K562 (cell line): ENCODE measurements around the gene NFATC2. TPM values are rescaled to one million over a fixed set of nuclear protein-coding genes. Genes with fewer than 3 reads are reported as not detected.

Experiments used
- ATAC-seq: fragments of 200-7000 bp; cut with Tn5 transposase; 3 replicates; pipeline ENCODE4 v1.9.1; 2020; ENCODE audit warnings: moderate library complexity
- BruUV-seq: library from RNA; stranded (reverse); fragments of 400-500 nt; replicated peaks from 2 replicates; lab custom pipeline; 2021; lab: Mats Ljungman, UMichigan
- CTCF ChIA-PET: fragments of 300-600 bp; formaldehyde crosslinking; extraction: SDS; loops from one replicate; lab custom pipeline; 2021; ENCODE audit warnings: low intra/inter-chr PET ratio; lab: Yijun Ruan, JAX
- POLR2A ChIA-PET: fragments of 300-600, 350-650 bp; sonication (Branson Sonifier 250); formaldehyde crosslinking; extraction: SDS; loops from one replicate; lab custom pipeline; 2021; ENCODE audit warnings: antibody characterized with exemption, inconsistent platforms; lab: Yijun Ruan, JAX
- DNase-seq, 4 experiments: peaks; one replicate each; pipeline versions ENCODE4 v3.0.0 to v3.0.0-alpha.2; 2011 to 2018; ENCODE audit warnings: low spot score in 3 of 4, mixed read lengths in 3 of 4; ENCODE audit errors: extremely low read depth in 1 of 4
- FAIRE-seq: peaks from 2 replicates; lab custom pipeline; 2011; peaks lifted over from hg19 to GRCh38; lab: Jason Lieb, UNC
- H2AFZ ChIP-seq: 2 replicates; pipeline ENCODE4 v1.6.0; 2011; ENCODE audit warnings: low read depth, low read length, control low read depth, inconsistent platforms
- H3K27ac ChIP-seq: fragments of 200-600 bp; 3 replicates; pipeline ENCODE4 v1.8.0; 2011; ENCODE audit warnings: low read depth, mild to moderate bottlenecking, control low read depth, inconsistent platforms, low read length, moderate library complexity, mixed read lengths; ENCODE audit errors: extremely low read depth
- H3K27me3 ChIP-seq, 2 experiments: fragments of 300-600 bp in 1 of 2; 2 replicates in 1 of 2; 3 replicates in 1 of 2; pipeline versions ENCODE4 v1.6.0 to v1.8.0; 2011; ENCODE audit warnings: inconsistent platforms in 2 of 2, low read length in 2 of 2, mild to moderate bottlenecking in 1 of 2, mixed read lengths in 1 of 2, moderate library complexity in 1 of 2; ENCODE audit not compliant: control insufficient read depth in 2 of 2, insufficient read depth in 2 of 2
- H3K36me3 ChIP-seq: fragments of 300-600 bp; 3 replicates; pipeline ENCODE4 v1.8.0; 2011; ENCODE audit warnings: mild to moderate bottlenecking, low read length, inconsistent platforms; ENCODE audit not compliant: control insufficient read depth, insufficient read depth
- H3K4me1 ChIP-seq, 2 experiments: fragments of 200-600 bp in 1 of 2; replicated peaks in 1 of 2; 2 replicates in 1 of 2; 3 replicates in 1 of 2; pipeline versions ENCODE4 v1.5.1 to v1.8.0; 2011; ENCODE audit warnings: inconsistent platforms in 2 of 2, low read length in 2 of 2, mild to moderate bottlenecking in 1 of 2, mixed read lengths in 1 of 2, moderate library complexity in 1 of 2; ENCODE audit not compliant: control insufficient read depth in 2 of 2, insufficient read depth in 2 of 2
- H3K4me2 ChIP-seq: 2 replicates; pipeline ENCODE4 v1.6.1; 2011; ENCODE audit warnings: low read length, control low read depth, inconsistent platforms, mixed read lengths; ENCODE audit not compliant: insufficient read depth
- H3K4me3 ChIP-seq: fragments of 200-600 bp; sonication (generic), shearing (Covaris generic); 2 replicates; pipeline ENCODE4 v1.5.1; 2016; ENCODE audit warnings: control low read depth, inconsistent platforms
- H3K79me2 ChIP-seq: fragments of 200-600 bp; 3 replicates; pipeline ENCODE4 v1.8.0; 2011; ENCODE audit warnings: low read length, inconsistent platforms; ENCODE audit not compliant: control insufficient read depth, insufficient read depth
- H3K9ac ChIP-seq, 2 experiments: 2 replicates each; pipeline versions ENCODE4 v1.6.0 to v1.6.1; 2011; ENCODE audit warnings: low read depth in 2 of 2, low read length in 2 of 2, control low read depth in 1 of 2, inconsistent platforms in 1 of 2, mild to moderate bottlenecking in 1 of 2, mixed read lengths in 1 of 2; ENCODE audit not compliant: insufficient read depth in 1 of 2
- H3K9me1 ChIP-seq: one replicate; pipeline ENCODE4 v1.6.0; 2011; ENCODE audit warnings: inconsistent platforms, mild to moderate bottlenecking, low read length, moderate library complexity; ENCODE audit not compliant: control insufficient read depth, insufficient read depth
- H3K9me3 ChIP-seq: replicated peaks from 2 replicates; pipeline ENCODE4 v1.5.1; 2011; ENCODE audit warnings: low read depth, low read length, inconsistent platforms; ENCODE audit not compliant: control insufficient read depth, insufficient read depth
- H4K20me1 ChIP-seq: replicated peaks from 2 replicates; pipeline ENCODE4 v1.6.1; 2011; ENCODE audit warnings: low read length, inconsistent platforms, mixed read lengths; ENCODE audit not compliant: control insufficient read depth, insufficient read depth
- CLOCK ChIP-seq: fragments of 250-450 bp; sonication (Bioruptor Pico); IDR thresholded peaks from 2 replicates; pipeline ENCODE4 v1.4.0; 2020; ENCODE audit warnings: mild to moderate bottlenecking, moderate library complexity, borderline replicate concordance
- CREB5 ChIP-seq: fragments of 250-450 bp; sonication (Bioruptor Pico); IDR thresholded peaks from 2 replicates; pipeline ENCODE4 v1.5.0; 2020; ENCODE audit warnings: mild to moderate bottlenecking
- DDX20 ChIP-seq: fragments of 450-650 bp; IDR thresholded peaks from 2 replicates; pipeline ENCODE4 v1.6.1; 2016; ENCODE audit warnings: missing genetic modification characterization, low read depth, mild to moderate bottlenecking, missing compliant biosample characterization, moderate library complexity
- E2F6 ChIP-seq, 2 experiments: IDR thresholded peaks; 2 replicates each; pipeline ENCODE4 v1.6.1; 2011; ENCODE audit warnings: borderline replicate concordance in 1 of 2, control low read depth in 1 of 2, low read depth in 1 of 2, low read length in 1 of 2, mild to moderate bottlenecking in 1 of 2, mixed read lengths in 1 of 2, moderate library complexity in 1 of 2; ENCODE audit not compliant: insufficient read depth in 1 of 2, insufficient read length in 1 of 2, poor library complexity in 1 of 2, severe bottlenecking in 1 of 2; ENCODE audit errors: extremely low read depth in 1 of 2
- HCFC1 ChIP-seq: IDR thresholded peaks from 2 replicates; pipeline ENCODE4 v1.6.1; 2012; ENCODE audit warnings: low read depth, low read length, improper control_type of control experiment
- HMG20B ChIP-seq: fragments of 250-450 bp; sonication (Bioruptor Pico); IDR thresholded peaks from 2 replicates; pipeline ENCODE4 v1.5.0; 2021; ENCODE audit warnings: mild to moderate bottlenecking
- MYC ChIP-seq, 2 experiments: fragments of 250-450 bp in 1 of 2; sonication (Bioruptor Pico) in 1 of 2; IDR thresholded peaks; 2 replicates each; pipeline versions ENCODE4 v1.5.1 to v1.6.1; 2012 to 2021; ENCODE audit warnings: low read depth in 2 of 2, borderline replicate concordance in 1 of 2, improper control_type of control experiment in 1 of 2, low read length in 1 of 2, mild to moderate bottlenecking in 1 of 2, moderate library complexity in 1 of 2
- MYNN ChIP-seq, 2 experiments: sonication (generic); formaldehyde crosslinking in 1 of 2; IDR thresholded peaks; 2 replicates each; pipeline versions ENCODE4 v1.5.0 to v1.6.1; 2016 to 2020; ENCODE audit warnings: antibody characterized with exemption in 1 of 2, missing genetic modification reagents in 1 of 2
- NEUROD1 ChIP-seq: fragments of 150-350 bp; IDR thresholded peaks from 2 replicates; pipeline ENCODE4 v1.6.1; 2014; ENCODE audit warnings: borderline replicate concordance, low read length, low read depth; ENCODE audit not compliant: partially characterized antibody
- POLR2H ChIP-seq: IDR thresholded peaks from 2 replicates; pipeline ENCODE4 v1.6.1; 2016; ENCODE audit warnings: missing genetic modification characterization, low read depth, mild to moderate bottlenecking, control low read depth, missing compliant biosample characterization, moderate library complexity
- POLR3G ChIP-seq: IDR thresholded peaks from 2 replicates; pipeline ENCODE4 v1.6.1; 2011; ENCODE audit not compliant: insufficient read length, insufficient replicate concordance; ENCODE audit errors: extremely low read depth
- SAP30 ChIP-seq: fragments of 200-600 bp; sonication (generic); IDR thresholded peaks from 2 replicates; pipeline ENCODE4 v1.6.1; 2012; ENCODE audit warnings: borderline replicate concordance, low read depth, mild to moderate bottlenecking, moderate library complexity, low read length, control low read depth, inconsistent platforms; ENCODE audit not compliant: insufficient read depth, poor library complexity, severe bottlenecking
- SNIP1 ChIP-seq: fragments of 450-650 bp; IDR thresholded peaks from 2 replicates; pipeline ENCODE4 v1.7.1; 2017; ENCODE audit warnings: low read depth, mild to moderate bottlenecking
- ZNF644 ChIP-seq: fragments of 200-800 bp; sonication (Bioruptor generic); IDR thresholded peaks from 2 replicates; pipeline ENCODE4 v1.6.1; 2016; ENCODE audit warnings: low read depth, missing genetic modification characterization, missing compliant biosample characterization
- WGBS: fragments of 100-300 bp; shearing (Covaris generic); methylation state at CpG from one replicate; pipeline ENCODE4 v1.1.6; 2016; ENCODE audit warnings: low coverage, mixed read lengths; ENCODE audit not compliant: insufficient coverage; ENCODE audit errors: missing lambda C conversion rate; 5-methylcytosine and 5-hydroxymethylcytosine counted together
- in situ Hi-C: fragments of 300-500 bp; cut with MboI; formaldehyde crosslinking; loops from 4 replicates; pipeline ENCODE4 v1.15.0; 2018; ENCODE audit warnings: inconsistent platforms, mixed read lengths
- intact Hi-C: fragments of 100-400 bp; cut with micrococcal nuclease; formaldehyde crosslinking; loops from 2 replicates; pipeline ENCODE4 v1.14.2; 2022
- polyA plus RNA-seq, 8 experiments: library from polyadenylated mRNA; depleted of rRNA in 4 of 8; stranded (reverse) in 5 of 8; unstranded in 3 of 8; fragments of >200 nt; fragmentation: Nextera tagmentation in 2 of 8; fragmentation: Illumina TruSeq in 1 of 8; extraction: Ambion mirVana in 2 of 8; extraction: Trizol in 1 of 8; gene quantifications; 2 replicates each; pipeline versions ENCODE4 v1.2.1 to v1.2.3, GENCODE V29; 2011 to 2014; ENCODE audit warnings: inconsistent platforms in 1 of 8, missing spikeins in 1 of 8
- total RNA-seq, 7 experiments: library from RNA; depleted of rRNA in 6 of 7; stranded (reverse); fragments of >200 nt in 6 of 7; fragmentation: Illumina TruSeq in 2 of 7; extraction: Trizol in 2 of 7; gene quantifications; 2 replicates each; pipeline versions ENCODE4 v1.2.1 to v1.2.3, GENCODE V29; 2011 to 2021; ENCODE audit warnings: low replicate concordance in 1 of 7

The NFATC2 gene
- total and polyA plus RNA-seq, 9 of the 15 experiments (the other 6 are each of a cell fraction or from before 2014, with no cell fraction given) = 1.9 to 11.2 (median 3.0) TPM

GRCh38 chr20:51353491-51353890 is 189.0 kb downstream of the NFATC2 start (continued):
- TF ChIP-seq NEUROD1 = no peak
- no peak for TF ChIP-seq ZNF644 (tag)
- no peak for TF ChIP-seq CLOCK (CRISPR knock-in tag)
- no peak for TF ChIP-seq MYNN (IDR thresholded peaks at IDR 0.05)
- TF ChIP-seq MYNN (CRISPR knock-in tag; IDR thresholded peaks at IDR 0.05) = no peak
- no peak for TF ChIP-seq POLR3G
- no peak for TF ChIP-seq SNIP1

- Histone ChIP-seq H3K79me2 (no peaks in the 10 kb centered on the region), H3K9me1 (peaks cover 6% of the 10 kb centered on the region), H3K4me1 (peaks cover 3 to 11% of the 10 kb centered on the region in 2 experiments; a peak in 3 of 5 replicates), H3K4me2 (no peak overlapping the region), H4K20me1 (no peaks in the 10 kb centered on the region), H3K27ac (no peak overlapping the region), H2AFZ (no peak overlapping the region), H3K4me3 (no peak overlapping the region), H3K9ac (no peak overlapping the region), H3K36me3 (no peaks in the 10 kb centered on the region), H3K27me3 (no peaks in the 10 kb centered on the region; a peak in 2 of 5 replicates), H3K9me3 (no peaks in the 10 kb centered on the region)
- intact Hi-C loops = no loop called here
- WGBS = 74% methylated on average over 11 of the region's 11 CpGs
- FAIRE-seq (no peak), ATAC-seq (no peak), DNase-seq (no peak)
- ChIA-PET POLR2A (interaction anchor here (0.6 to 1.1 kb wide), 2 partner anchors 8 to 415 kb away, joined by 3 read pairs; no protein-coding TSS in a partner anchor), CTCF (no interaction called here)
- BruUV-seq = no TSS peak
- TF ChIP-seq DDX20 (tag) = no peak
- TF ChIP-seq SAP30 = no peak
- no peak for TF ChIP-seq MYC (IDR thresholded peaks at IDR 0.05; ENCODE audit: low read depth, low read length)
- no peak for TF ChIP-seq MYC (CRISPR knock-in tag; IDR thresholded peaks at IDR 0.05; ENCODE audit: borderline replicate concordance, low read depth)
- no peak for TF ChIP-seq POLR2H (tag)
- no peak for TF ChIP-seq HCFC1
- no peak for TF ChIP-seq HMG20B
- no peak for TF ChIP-seq E2F6 (IDR thresholded peaks at IDR 0.05; ENCODE audit: borderline replicate concordance in 1 of 2, extremely low read depth in 1 of 2, insufficient read depth in 1 of 2, insufficient read length in 1 of 2, low read depth in 1 of 2, low read length in 1 of 2, poor library complexity in 1 of 2, severe bottlenecking in 1 of 2)
- TF ChIP-seq CREB5 (CRISPR knock-in tag) = no peak
- in situ Hi-C loops = no loop called here
Observed at GRCh38 chr20:51352791-51353190, 189.7 kb downstream of the NFATC2 start.
